HFFc6 (cell line): ENCODE results near the gene IFFO2. TPM values are rescaled to one million over a fixed set of nuclear protein-coding genes. Genes with fewer than 3 reads are reported as not detected.

ENCODE experiments used
- DNase-seq: peaks from one replicate; pipeline ENCODE4 v3.0.0-alpha.2; 2018
- H3K27ac Mint-ChIP-seq: 2 replicates; pipeline ENCODE4 v1.8.0; 2020; ENCODE audit warnings: mild to moderate bottlenecking, mixed read lengths
- H3K27me3 Mint-ChIP-seq: 2 replicates; pipeline ENCODE4 v1.8.0; 2021; ENCODE audit warnings: mild to moderate bottlenecking, moderate library complexity, mixed read lengths; ENCODE audit not compliant: insufficient read depth
- H3K36me3 Mint-ChIP-seq: 2 replicates; pipeline ENCODE4 v1.8.0; 2021; ENCODE audit warnings: low read depth, mixed read lengths
- H3K4me1 Mint-ChIP-seq: 2 replicates; pipeline ENCODE4 v1.8.0; 2020; ENCODE audit warnings: low read depth, mixed read lengths
- H3K4me3 Mint-ChIP-seq: 2 replicates; pipeline ENCODE4 v1.8.0; 2020; ENCODE audit warnings: mild to moderate bottlenecking, moderate library complexity, mixed read lengths
- H3K9me3 Mint-ChIP-seq: 2 replicates; pipeline ENCODE4 v1.8.0; 2020; ENCODE audit warnings: mild to moderate bottlenecking, mixed read lengths
- CTCF ChIP-seq: fragments of 200-600 bp; sonication (generic); IDR thresholded peaks from 2 replicates; pipeline ENCODE4 v1.5.0; 2021; ENCODE audit warnings: antibody characterized with exemption, mild to moderate bottlenecking
- total RNA-seq, 6 experiments: library from RNA; stranded (reverse); fragmentation: NEBNext Ultra II Directional; extraction: Animal tissue kit (Norgen Biotek cat#: 25700); gene quantifications; 2 replicates in 1 of 6; 3 replicates in 5 of 6; pipeline ENCODE4 v1.2.3, GENCODE V29; 2021

IFFO2 gene
- total RNA-seq, 6 experiments from 2014 or later, result 19.9 to 28.9 (median 21.0) TPM

- Mint-ChIP-seq H3K27me3 (peaks cover 1% of the 10 kb centered on the region), H3K9me3 (peaks cover 4% of the 10 kb centered on the region; the same call in 1 of the 2 replicates), H3K4me1 (peaks cover 76% of the 10 kb centered on the region), H3K4me3 (peak overlapping the region; percentile 64), H3K36me3 (peaks cover 5% of the 10 kb centered on the region; the same call in 1 of the 2 replicates), H3K27ac (peak overlapping the region; percentile 91)
- no peak for TF ChIP-seq CTCF
- no peak for DNase-seq
Observed at GRCh38 chr1:18923756-18924211, 32.7 kb downstream of the IFFO2 start.

- no peak for DNase-seq
- peak overlapping the region; percentile 64 for H3K4me3 Mint-ChIP-seq
- H3K27ac Mint-ChIP-seq, result peak overlapping the region; percentile 91
- H3K4me1 Mint-ChIP-seq, result peaks cover 70% of the 10 kb centered on the region
- TF ChIP-seq CTCF, result no peak
- peaks cover 1% of the 10 kb centered on the region for H3K27me3 Mint-ChIP-seq
- peaks cover 5% of the 10 kb centered on the region; the same call in 1 of the 2 replicates for H3K36me3 Mint-ChIP-seq
- H3K9me3 Mint-ChIP-seq, result peaks cover 4% of the 10 kb centered on the region; the same call in 1 of the 2 replicates
Observed at GRCh38 chr1:18922848-18923755, 33.4 kb downstream of the IFFO2 start.

- 0 out of 2 replicates have a peak, but pooled peaks have one; percentile 43 for TF ChIP-seq CTCF
- peak; percentile 83 for DNase-seq
- H3K36me3 Mint-ChIP-seq, result peaks cover 5% of the 10 kb centered on the region; the same call in 1 of the 2 replicates
- H3K9me3 Mint-ChIP-seq, result peaks cover 4% of the 10 kb centered on the region; the same call in 1 of the 2 replicates
- H3K4me1 Mint-ChIP-seq, result peaks cover 62% of the 10 kb centered on the region
- H3K27me3 Mint-ChIP-seq, result no peaks in the 10 kb centered on the region; the same call in 1 of the 2 replicates
- H3K4me3 Mint-ChIP-seq, result peak overlapping the region; percentile 64
- peak overlapping the region; percentile 91 for H3K27ac Mint-ChIP-seq
Observed at GRCh38 chr1:18922319-18922726, 34.2 kb downstream of the IFFO2 start.

- peak overlapping the region; percentile 91 for H3K27ac Mint-ChIP-seq
- H3K4me3 Mint-ChIP-seq, result peak overlapping the region; percentile 64; the same call in 1 of the 2 replicates
- peaks cover 55% of the 10 kb centered on the region for H3K4me1 Mint-ChIP-seq
- no peak for DNase-seq
- H3K27me3 Mint-ChIP-seq, result no peaks in the 10 kb centered on the region; the same call in 1 of the 2 replicates
- H3K36me3 Mint-ChIP-seq, result peaks cover 5% of the 10 kb centered on the region; the same call in 1 of the 2 replicates
- H3K9me3 Mint-ChIP-seq, result peaks cover 4% of the 10 kb centered on the region; the same call in 1 of the 2 replicates
- peak; percentile 46; the same call in 1 of the 2 replicates for TF ChIP-seq CTCF
Observed at GRCh38 chr1:18921516-18922251, 34.8 kb downstream of the IFFO2 start.

- TF ChIP-seq CTCF, result no peak
- Mint-ChIP-seq H3K4me1 (peaks cover 48% of the 10 kb centered on the region), H3K4me3 (no peak overlapping the region)
Observed at GRCh38 chr1:18920931-18921330, 35.5 kb downstream of the IFFO2 start.

More at GRCh38 chr1:18920931-18921330, 35.5 kb downstream of the IFFO2 start:
- Mint-ChIP-seq H3K27me3 (peaks cover 1% of the 10 kb centered on the region; the same call in 1 of the 2 replicates), H3K9me3 (peaks cover 4% of the 10 kb centered on the region; the same call in 1 of the 2 replicates), H3K27ac (no peak overlapping the region), H3K36me3 (peaks cover 5% of the 10 kb centered on the region; the same call in 1 of the 2 replicates)
- no peak for DNase-seq
